Fibroblast of lung (primary cell): ENCODE data around the gene PRCD.

ENCODE experiments used
- EZH2 ChIP-seq: IDR thresholded peaks from 2 replicates; pipeline ENCODE4 v1.5.1; 2012; ENCODE audit warnings: low read length, control low read depth, mild to moderate bottlenecking; ENCODE audit errors: missing control alignments
- TF ChIP-seq, protein P1 (sequence below), 2 donors: IDR thresholded peaks in 1 of 2; conservative IDR thresholded peaks in 1 of 2; 1 replicate in 1 of 2; 2 replicates in 1 of 2; pipeline ENCODE4 v1.5.1; 2011 to 2012; ENCODE audit warnings: low read length in 2 of 2, control low read depth in 1 of 2, inconsistent platforms in 1 of 2, low read depth in 1 of 2, mild to moderate bottlenecking in 1 of 2

DNA sequence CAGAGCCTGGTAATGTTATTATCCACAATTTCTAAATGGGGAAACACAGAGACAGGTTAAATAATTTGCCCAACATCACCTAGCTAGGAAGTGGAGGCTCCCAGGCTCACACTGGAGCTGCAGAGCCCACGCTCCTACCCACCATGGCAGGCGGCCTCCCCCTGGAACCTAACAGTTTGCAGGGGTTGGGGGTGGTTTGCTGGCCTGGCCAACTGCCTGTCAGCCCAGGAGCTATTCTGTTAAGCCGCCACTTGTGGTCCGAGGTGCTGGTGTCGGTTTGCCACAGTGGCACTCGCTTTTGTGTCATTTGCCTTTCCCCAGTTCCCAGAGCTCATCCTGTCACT, 3.6 kb downstream of the PRCD start:
- TF ChIP-seq, protein P1, sequence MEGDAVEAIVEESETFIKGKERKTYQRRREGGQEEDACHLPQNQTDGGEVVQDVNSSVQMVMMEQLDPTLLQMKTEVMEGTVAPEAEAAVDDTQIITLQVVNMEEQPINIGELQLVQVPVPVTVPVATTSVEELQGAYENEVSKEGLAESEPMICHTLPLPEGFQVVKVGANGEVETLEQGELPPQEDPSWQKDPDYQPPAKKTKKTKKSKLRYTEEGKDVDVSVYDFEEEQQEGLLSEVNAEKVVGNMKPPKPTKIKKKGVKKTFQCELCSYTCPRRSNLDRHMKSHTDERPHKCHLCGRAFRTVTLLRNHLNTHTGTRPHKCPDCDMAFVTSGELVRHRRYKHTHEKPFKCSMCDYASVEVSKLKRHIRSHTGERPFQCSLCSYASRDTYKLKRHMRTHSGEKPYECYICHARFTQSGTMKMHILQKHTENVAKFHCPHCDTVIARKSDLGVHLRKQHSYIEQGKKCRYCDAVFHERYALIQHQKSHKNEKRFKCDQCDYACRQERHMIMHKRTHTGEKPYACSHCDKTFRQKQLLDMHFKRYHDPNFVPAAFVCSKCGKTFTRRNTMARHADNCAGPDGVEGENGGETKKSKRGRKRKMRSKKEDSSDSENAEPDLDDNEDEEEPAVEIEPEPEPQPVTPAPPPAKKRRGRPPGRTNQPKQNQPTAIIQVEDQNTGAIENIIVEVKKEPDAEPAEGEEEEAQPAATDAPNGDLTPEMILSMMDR (conservative IDR thresholded peaks at IDR 0.05 in 1 of 2, IDR thresholded peaks at IDR 0.05 in 1 of 2; ENCODE audit: low read depth in 1 of 2, low read length in 2 of 2), result no peak
- no peak for TF ChIP-seq EZH2
